Stimulated activated CD4-positive, alpha-beta T cell treated with anti-CD3 and anti-CD28 coated beads, Interleukin-4, amount 100 ng/mL, for 48 hours (primary cell): Measurements from ENCODE around the gene ATP8A2.

Experiments used
- DNase-seq, 2 donors: peaks; one replicate each; pipeline ENCODE4 v3.0.0-alpha.2; 2020; ENCODE audit warnings: low read depth in 2 of 2

ATP8A2 gene

GRCh38 chr13:25731037-25731436 is 359.3 kb downstream of the ATP8A2 start:
- DNase-seq, result no peak

- no peak for DNase-seq
Observed at GRCh38 chr13:25731536-25731935, 359.8 kb downstream of the ATP8A2 start.

DNA sequence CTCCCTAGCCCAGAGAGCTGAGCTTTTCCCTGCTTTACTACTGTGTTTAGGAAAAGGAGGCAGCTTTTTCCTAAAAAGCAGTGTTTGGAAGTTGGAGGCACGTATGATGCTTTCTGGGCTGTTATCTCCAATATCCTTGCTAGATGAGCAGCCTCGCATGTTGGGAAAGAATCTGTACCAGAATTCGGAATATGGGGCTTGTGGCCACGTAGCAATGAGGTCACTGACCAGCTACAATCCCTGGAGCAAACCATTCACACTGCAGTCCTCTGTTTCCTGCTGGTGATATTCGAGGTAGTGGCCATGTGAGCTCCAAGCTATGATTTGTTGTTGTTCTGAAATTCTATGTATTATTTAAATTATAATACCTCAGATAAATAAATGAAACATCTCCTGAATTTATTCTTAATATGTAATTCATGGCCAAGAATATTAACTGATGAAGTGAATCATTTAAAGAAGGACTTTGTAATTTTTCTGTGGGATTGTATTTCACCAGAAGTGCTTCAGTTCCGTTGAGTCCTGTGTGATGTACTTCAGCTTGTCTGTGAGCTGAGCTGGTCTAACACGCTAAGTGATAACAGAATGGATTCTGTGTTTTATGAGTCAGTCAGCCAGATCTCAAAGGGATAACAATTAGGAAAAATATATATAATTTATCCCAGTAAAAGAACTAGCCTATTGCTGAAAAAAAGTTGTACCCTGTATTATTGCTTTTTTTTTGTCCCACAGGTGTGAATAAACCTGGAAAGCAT is 360.5 kb downstream of the ATP8A2 start:
- DNase-seq, result no peak

- no peak for DNase-seq
Observed at GRCh38 chr13:25733001-25733491, 361.3 kb downstream of the ATP8A2 start.

- DNase-seq, result no peak
Observed at GRCh38 chr13:25733696-25734435, 362.1 kb downstream of the ATP8A2 start.

DNA sequence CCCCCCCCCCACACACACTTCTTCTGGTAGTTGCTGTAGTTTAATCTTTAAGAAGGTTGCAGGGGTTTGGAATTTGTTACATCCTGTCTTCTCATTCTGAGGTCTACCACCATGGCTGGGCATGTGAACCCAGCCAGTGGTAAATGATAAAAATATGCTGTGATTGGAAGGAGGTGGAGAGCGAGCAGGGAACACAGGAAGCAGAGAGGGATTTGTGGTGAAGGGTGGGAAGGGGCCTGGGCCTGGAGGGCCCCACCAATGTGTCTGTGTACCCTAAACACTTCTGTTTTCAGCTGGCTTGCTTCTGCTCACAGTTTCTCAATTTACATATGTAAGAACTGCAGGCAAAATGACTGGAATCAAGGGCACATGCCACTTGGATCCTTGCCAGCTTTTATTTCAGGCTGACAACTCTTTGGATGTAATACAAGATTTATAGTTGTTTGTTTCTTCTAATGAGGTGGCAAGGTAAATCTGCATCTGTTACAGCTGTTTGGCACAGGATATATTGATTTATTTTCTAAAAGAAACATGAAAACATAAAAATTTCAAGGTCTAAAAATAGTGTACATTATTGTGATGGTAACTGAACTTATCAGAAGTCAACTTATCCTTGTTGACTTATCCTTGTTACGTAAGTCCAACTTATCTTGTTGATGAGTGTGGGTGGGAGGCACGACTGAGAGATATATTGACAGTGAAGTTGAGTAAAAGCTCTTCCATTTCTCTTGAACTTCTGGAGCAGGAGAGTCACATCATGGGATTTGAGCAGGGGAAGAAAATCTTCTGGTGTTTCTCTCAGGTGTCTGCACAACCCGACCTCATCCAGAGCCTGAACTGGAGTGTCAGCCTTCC is 366.8 kb downstream of the ATP8A2 start:
- DNase-seq, result no peak

- no peak for DNase-seq
Observed at GRCh38 chr13:25739376-25739775, 367.6 kb downstream of the ATP8A2 start.

- no peak for DNase-seq
Observed at GRCh38 chr13:25741796-25742195, 370.0 kb downstream of the ATP8A2 start.

- DNase-seq, result no peak
Observed at GRCh38 chr13:25742220-25742619, 370.4 kb downstream of the ATP8A2 start.

DNA sequence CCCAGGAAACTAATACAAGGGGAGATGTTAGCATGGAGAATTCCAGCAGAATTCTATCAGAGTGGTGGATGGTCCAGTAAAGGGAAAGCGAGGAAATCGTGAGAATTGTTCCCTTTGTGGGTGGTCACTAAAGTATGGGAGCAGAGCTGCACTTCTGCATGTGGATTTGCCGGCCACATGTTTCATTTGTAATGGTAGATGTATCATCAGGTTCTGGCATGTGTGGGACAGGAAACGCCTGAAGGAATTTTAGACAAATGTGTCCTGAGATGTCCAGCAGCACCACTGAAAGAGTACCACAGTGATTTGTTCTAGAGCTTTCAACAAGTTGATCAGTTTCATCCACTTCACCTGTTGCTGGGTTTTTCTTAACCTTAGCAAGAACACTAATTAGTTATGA is 371.6 kb downstream of the ATP8A2 start:
- no peak for DNase-seq

DNA sequence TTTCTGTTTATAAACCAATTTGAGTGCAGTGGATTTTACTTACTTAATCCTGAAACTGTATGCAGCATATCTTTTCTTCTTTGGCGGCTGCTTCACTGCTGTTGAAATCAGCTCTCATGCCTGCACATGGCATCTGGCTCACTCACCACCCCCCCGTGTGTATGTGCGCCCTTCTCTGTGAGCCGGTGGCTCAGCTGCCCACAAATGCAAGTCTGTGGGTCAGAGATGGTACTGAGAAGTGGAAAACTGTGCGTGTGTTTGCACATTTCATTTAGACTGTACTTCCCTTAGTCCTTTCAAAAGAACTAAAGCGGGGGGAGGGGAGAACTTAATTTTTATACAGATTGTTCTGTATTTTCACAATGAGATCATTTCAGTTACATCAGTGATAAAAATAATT is 372.4 kb downstream of the ATP8A2 start:
- no peak for DNase-seq

DNA sequence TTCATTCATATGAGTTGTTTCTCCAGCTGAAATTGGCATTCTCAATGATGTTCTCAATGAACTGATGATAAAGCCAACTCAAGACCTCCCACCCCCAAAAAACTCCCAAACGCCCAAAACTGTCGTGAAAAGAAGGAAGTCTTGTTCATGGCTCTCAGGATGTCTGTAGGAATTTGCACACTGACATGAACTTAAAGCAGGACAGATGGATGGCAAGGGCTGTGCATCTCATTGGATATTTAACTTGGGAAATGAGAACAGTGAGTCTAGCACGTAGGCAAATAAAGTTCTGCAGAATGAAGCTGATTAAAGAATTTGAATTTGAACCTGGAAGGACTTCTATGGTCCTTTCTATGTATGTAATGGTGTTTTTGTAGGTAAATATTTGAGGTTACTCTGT is 374.4 kb downstream of the ATP8A2 start:
- DNase-seq, result no peak

GRCh38 chr13:25752957-25753551 is 381.3 kb downstream of the ATP8A2 start:
- DNase-seq, result no peak

GRCh38 chr13:25753976-25754375 is 382.2 kb downstream of the ATP8A2 start:
- DNase-seq, result no peak

DNA sequence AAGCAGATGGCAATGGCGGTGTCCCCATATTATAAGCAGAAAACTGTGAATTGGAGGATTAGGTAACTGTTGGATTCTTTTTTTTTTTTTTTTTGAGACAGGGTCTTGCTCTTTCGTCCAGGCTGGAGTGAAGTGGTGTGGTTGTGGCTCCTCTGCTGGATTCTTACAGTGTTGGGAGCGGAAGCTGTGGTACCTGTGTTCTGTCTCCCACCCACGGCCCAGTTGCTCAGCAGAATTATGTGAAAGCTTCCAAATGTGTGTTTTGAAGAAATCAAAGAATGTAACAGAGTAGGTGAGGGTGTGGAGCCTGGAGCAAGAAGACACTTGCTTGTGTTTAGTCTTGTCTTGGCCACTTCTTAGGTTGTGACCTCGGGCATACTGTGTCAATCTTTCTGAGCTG is 384.5 kb downstream of the ATP8A2 start:
- no peak for DNase-seq

DNA sequence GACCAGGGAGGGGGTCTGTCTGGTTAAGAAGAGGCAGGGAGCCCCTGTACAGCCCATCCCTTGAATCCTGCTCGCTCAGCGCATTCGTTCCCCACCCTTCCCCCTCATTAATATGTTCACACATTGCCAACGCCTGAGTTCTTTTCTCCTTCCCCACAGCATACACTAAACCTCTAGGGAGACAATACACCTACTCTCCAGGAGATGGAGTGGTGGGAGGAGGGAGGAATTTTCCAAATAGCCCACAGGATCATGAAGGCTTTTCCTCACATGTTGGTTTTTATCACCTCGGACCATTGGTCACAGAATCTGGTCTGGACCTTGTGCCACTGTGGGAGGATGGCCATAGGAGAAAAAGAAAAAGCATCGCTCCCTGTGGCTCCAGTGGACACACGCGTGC is 385.1 kb downstream of the ATP8A2 start:
- no peak for DNase-seq

- no peak for DNase-seq
Observed at GRCh38 chr13:25761041-25761440, 389.3 kb downstream of the ATP8A2 start.

- no peak for DNase-seq
Observed at GRCh38 chr13:25762281-25762680, 390.5 kb downstream of the ATP8A2 start.

DNA sequence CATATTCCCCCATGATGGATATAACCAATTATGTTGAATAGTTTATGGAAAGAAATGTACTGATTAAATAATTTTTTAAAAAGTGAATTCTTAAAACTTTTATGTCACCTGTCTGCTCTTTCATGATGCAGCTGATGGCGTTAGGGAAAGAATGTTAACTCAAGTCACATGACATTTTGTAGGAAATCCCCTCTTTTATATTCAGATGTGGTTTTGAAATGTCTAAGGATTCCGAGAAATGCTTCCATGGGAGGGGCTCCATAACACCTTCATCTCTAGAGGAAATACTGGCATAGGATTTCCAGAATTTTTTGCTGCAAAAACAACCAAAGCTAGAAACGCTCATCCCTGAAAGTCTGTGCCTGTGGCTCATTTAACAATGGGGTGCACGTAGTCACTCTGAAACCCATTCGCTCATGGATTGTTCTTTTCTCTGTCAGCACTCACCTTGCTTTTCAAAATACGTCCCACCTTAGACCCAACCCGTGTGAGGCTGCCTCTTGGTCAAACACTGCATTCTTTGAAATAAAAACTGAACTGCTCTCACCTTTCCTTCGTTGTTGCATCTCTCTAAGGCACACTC is 391.1 kb downstream of the ATP8A2 start:
- DNase-seq, result no peak

DNA sequence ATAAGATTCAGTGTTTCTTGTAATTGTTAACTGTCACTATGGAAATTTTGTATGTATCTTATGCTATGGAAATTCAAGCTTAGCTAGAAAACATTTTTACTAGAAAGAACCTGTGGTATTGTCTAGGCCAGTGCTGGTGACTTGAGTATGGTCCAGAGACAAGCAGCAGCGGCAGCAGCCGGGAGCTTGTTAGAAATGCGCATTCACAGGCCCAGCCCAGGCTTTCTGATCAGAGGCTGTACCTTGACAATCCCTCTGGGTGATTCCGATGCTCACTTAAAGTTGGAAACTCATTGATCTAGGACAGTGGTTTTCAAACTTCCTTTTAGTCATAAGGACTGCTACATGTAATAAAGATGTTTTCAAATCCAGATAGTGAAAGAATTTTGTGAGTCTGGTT is 392.6 kb downstream of the ATP8A2 start:
- DNase-seq, result no peak

- DNase-seq, result no peak
Observed at GRCh38 chr13:25765266-25765665, 393.5 kb downstream of the ATP8A2 start.

DNA sequence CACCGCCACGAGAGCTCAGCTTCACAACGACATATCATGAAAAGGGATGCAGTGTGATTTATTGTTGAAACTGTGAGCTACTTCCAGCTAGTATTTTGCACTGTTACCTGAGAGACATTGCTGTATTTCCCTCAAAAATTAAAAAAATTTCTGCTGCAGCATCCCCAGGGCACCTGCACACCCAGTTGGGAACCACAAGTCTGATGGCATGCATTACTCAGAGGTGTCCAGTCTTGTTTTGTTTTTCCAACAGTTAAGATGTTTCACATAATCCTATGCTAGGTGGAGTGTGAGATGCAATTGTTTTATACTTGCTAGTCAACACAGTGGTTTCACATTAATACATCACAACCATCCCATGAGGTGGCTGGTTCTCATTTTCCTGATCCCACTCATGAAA is 394.8 kb downstream of the ATP8A2 start:
- no peak for DNase-seq
